ENCODE results near the gene LMF2.

DNA sequence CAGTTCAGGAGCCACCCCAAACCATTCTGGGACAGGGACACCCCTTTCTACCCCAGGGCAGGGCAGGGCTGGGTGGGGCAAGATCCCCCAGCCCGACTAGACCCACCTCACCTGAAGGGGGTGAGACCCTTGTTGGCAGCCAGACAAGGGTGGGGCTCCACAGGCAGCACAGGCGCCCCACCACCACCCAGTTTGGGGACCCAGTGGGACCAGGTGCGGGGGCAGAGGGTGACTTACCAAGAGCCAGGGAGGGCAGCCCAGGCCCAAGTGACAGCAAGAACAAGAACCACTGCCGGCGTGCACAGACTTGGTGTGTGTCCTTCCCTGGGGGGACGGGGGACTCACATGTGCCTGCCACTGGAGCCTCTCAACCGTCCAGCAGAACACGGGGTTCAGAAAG is 23.9 kb downstream of the LMF2 start:
- TF ChIP-seq, protein P1, sequence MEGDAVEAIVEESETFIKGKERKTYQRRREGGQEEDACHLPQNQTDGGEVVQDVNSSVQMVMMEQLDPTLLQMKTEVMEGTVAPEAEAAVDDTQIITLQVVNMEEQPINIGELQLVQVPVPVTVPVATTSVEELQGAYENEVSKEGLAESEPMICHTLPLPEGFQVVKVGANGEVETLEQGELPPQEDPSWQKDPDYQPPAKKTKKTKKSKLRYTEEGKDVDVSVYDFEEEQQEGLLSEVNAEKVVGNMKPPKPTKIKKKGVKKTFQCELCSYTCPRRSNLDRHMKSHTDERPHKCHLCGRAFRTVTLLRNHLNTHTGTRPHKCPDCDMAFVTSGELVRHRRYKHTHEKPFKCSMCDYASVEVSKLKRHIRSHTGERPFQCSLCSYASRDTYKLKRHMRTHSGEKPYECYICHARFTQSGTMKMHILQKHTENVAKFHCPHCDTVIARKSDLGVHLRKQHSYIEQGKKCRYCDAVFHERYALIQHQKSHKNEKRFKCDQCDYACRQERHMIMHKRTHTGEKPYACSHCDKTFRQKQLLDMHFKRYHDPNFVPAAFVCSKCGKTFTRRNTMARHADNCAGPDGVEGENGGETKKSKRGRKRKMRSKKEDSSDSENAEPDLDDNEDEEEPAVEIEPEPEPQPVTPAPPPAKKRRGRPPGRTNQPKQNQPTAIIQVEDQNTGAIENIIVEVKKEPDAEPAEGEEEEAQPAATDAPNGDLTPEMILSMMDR (conservative IDR thresholded peaks at IDR 0.05; ENCODE audit: low read length), result no peak
- no peak for TF ChIP-seq EZH2phosphoT487 (IDR thresholded peaks at IDR 0.05; ENCODE audit: borderline replicate concordance, low read depth, low read length)

All from OCI-LY7 (cell line).